NCI-H2081 (cell line): ENCODE data around the gene UBE2M.
"Not testable (repeated sequence)": the region's sequence is repeated elsewhere in the genome, so short reads cannot be mapped to it uniquely, and the experiment has no call there.

Experiments
- DNase-seq, 2 experiments: peaks; one replicate each; lab custom pipeline; 2025; lab: John Stamatoyannopoulos, UW

The UBE2M gene

GRCh38 chr19:58558066-58558622 is at the start of gene UBE2M:
Gene UBE2M (minus strand): TSS chr19:58558611. CDS start chr19:58558381, 230 bp downstream.
- DNase-seq = no peak

- DNase-seq = not testable (repeated sequence)
Observed at GRCh38 chr19:58607213-58607612, 48.8 kb upstream of the UBE2M start.

GRCh38 chr19:58606251-58606896 is 48.0 kb upstream of the UBE2M start:
- not testable (repeated sequence) for DNase-seq

GRCh38 chr19:58586133-58586765 is 27.8 kb upstream of the UBE2M start:
- DNase-seq = no peak

GRCh38 chr19:58585442-58586132 is 27.2 kb upstream of the UBE2M start:
- no peak for DNase-seq

- DNase-seq = no peak
Observed at GRCh38 chr19:58584498-58585441, 26.4 kb upstream of the UBE2M start.

- DNase-seq = no peak
Observed at GRCh38 chr19:58582985-58583384, 24.6 kb upstream of the UBE2M start.

GRCh38 chr19:58581227-58582141 is 23.1 kb upstream of the UBE2M start:
- no peak for DNase-seq

GRCh38 chr19:58579473-58580142 is 21.2 kb upstream of the UBE2M start:
- DNase-seq = no peak

- no peak for DNase-seq
Observed at GRCh38 chr19:58578012-58578925, 19.9 kb upstream of the UBE2M start.

GRCh38 chr19:58577581-58577980 is 19.2 kb upstream of the UBE2M start:
- DNase-seq = not testable (repeated sequence)

GRCh38 chr19:58575183-58576041 is 17.0 kb upstream of the UBE2M start:
- no peak for DNase-seq

- DNase-seq = no peak
Observed at GRCh38 chr19:58573658-58574164, 15.3 kb upstream of the UBE2M start.

GRCh38 chr19:58572818-58573657 is 14.6 kb upstream of the UBE2M start, which contains the start of gene MZF1:
Gene MZF1 (minus strand): TSS chr19:58573335. CDS start chr19:58571389, 1,946 bp downstream.
- DNase-seq = no peak

GRCh38 chr19:58572026-58572817 is 13.8 kb upstream of the UBE2M start:
- DNase-seq = no peak

- no peak for DNase-seq
Observed at GRCh38 chr19:58571575-58571947, 13.2 kb upstream of the UBE2M start.
